Neuronal stem cell (in vitro differentiated cells): ENCODE data around the gene TRIM24.

Source experiments
- DNase-seq: peaks from one replicate; pipeline ENCODE4 v3.0.0-alpha.2; 2013; ENCODE audit warnings: low spot score
- H2AFZ ChIP-seq: one replicate; pipeline ENCODE4 v1.6.1; 2013; ENCODE audit warnings: mild to moderate bottlenecking, low read length, inconsistent platforms
- H2AK5ac ChIP-seq: 2 replicates; pipeline ENCODE4 v1.6.1; 2013; ENCODE audit warnings: low read depth, mild to moderate bottlenecking, inconsistent platforms, low read length, moderate library complexity, mixed read lengths
- H2BK120ac ChIP-seq: 2 replicates; pipeline ENCODE4 v1.6.1; 2013; ENCODE audit warnings: low read depth, mild to moderate bottlenecking, inconsistent platforms, low read length, moderate library complexity, mixed read lengths
- H2BK12ac ChIP-seq: one replicate; pipeline ENCODE4 v1.6.1; 2013; ENCODE audit warnings: low read length, inconsistent platforms
- H2BK15ac ChIP-seq: 2 replicates; pipeline ENCODE4 v1.6.1; 2013; ENCODE audit warnings: mild to moderate bottlenecking, low read length, inconsistent platforms, mixed read lengths
- H2BK5ac ChIP-seq: one replicate; pipeline ENCODE4 v1.6.1; 2013; ENCODE audit warnings: inconsistent platforms, mild to moderate bottlenecking, low read length, moderate library complexity
- H3K14ac ChIP-seq: one replicate; pipeline ENCODE4 v1.6.1; 2013; ENCODE audit warnings: low read length, inconsistent platforms
- H3K18ac ChIP-seq: 2 replicates; pipeline ENCODE4 v1.6.1; 2013; ENCODE audit warnings: low read length, inconsistent platforms
- H3K23ac ChIP-seq: 2 replicates; pipeline ENCODE4 v1.6.1; 2013; ENCODE audit warnings: low read depth, mild to moderate bottlenecking, mixed read lengths, low read length, inconsistent platforms; ENCODE audit not compliant: poor library complexity
- H3K27ac ChIP-seq: replicated peaks from 3 replicates; pipeline ENCODE4 v1.5.1; 2013; ENCODE audit warnings: low read length, inconsistent platforms
- H3K27me3 ChIP-seq, 3 experiments: 2 replicates each; pipeline ENCODE4 v1.6.1; 2013; ENCODE audit warnings: low read length in 3 of 3, mild to moderate bottlenecking in 2 of 3, inconsistent platforms in 1 of 3, low read depth in 1 of 3, mixed read lengths in 1 of 3, moderate library complexity in 1 of 3; ENCODE audit not compliant: control insufficient read depth in 3 of 3, insufficient read depth in 3 of 3
- H3K36me3 ChIP-seq, 2 donors: replicated peaks in 1 of 2; 2 replicates each; pipeline ENCODE4 v1.6.1; 2013; ENCODE audit warnings: low read length in 2 of 2; ENCODE audit not compliant: control insufficient read depth in 2 of 2, insufficient read depth in 2 of 2
- H3K4ac ChIP-seq: 2 replicates; pipeline ENCODE4 v1.6.1; 2013; ENCODE audit warnings: inconsistent platforms, mild to moderate bottlenecking, low read length, moderate library complexity
- H3K4me1 ChIP-seq, 2 donors: 1 replicate in 1 of 2; 2 replicates in 1 of 2; pipeline ENCODE4 v1.6.1; 2013; ENCODE audit warnings: low read length in 2 of 2, low read depth in 1 of 2; ENCODE audit not compliant: control insufficient read depth in 2 of 2, insufficient read depth in 1 of 2
- H3K4me2 ChIP-seq: one replicate; pipeline ENCODE4 v1.6.1; 2013; ENCODE audit warnings: mild to moderate bottlenecking, low read length, inconsistent platforms; ENCODE audit not compliant: insufficient read depth, poor library complexity, severe bottlenecking
- H3K4me3 ChIP-seq, 2 donors: 2 replicates each; pipeline ENCODE4 v1.5.1; 2013; ENCODE audit warnings: low read length in 2 of 2, mild to moderate bottlenecking in 2 of 2, inconsistent platforms in 1 of 2, moderate library complexity in 1 of 2
- H3K79me1 ChIP-seq: one replicate; pipeline ENCODE4 v1.6.1; 2013; ENCODE audit warnings: low read depth, mild to moderate bottlenecking, inconsistent platforms, low read length, moderate library complexity
- H3K9ac ChIP-seq: one replicate; pipeline ENCODE4 v1.6.1; 2013; ENCODE audit warnings: mild to moderate bottlenecking, low read depth, low read length, inconsistent platforms; ENCODE audit not compliant: poor library complexity
- H3K9me3 ChIP-seq, 2 donors: replicated peaks in 1 of 2; 2 replicates each; pipeline versions ENCODE3 to v1.6.1; 2013; ENCODE audit warnings: low read length in 2 of 2, mild to moderate bottlenecking in 2 of 2, inconsistent platforms in 1 of 2, low read depth in 1 of 2, mixed read lengths in 1 of 2, moderate library complexity in 1 of 2; ENCODE audit not compliant: control insufficient read depth in 2 of 2, insufficient read depth in 1 of 2
- H4K8ac ChIP-seq: one replicate; pipeline ENCODE4 v1.6.1; 2013; ENCODE audit warnings: low read depth, mild to moderate bottlenecking, inconsistent platforms, low read length, moderate library complexity
- H4K91ac ChIP-seq: one replicate; pipeline ENCODE4 v1.6.1; 2013; ENCODE audit warnings: low read length, low read depth, mild to moderate bottlenecking, inconsistent platforms; ENCODE audit not compliant: poor library complexity
- WGBS, 2 donors: extraction: QIAGEN DNeasy Blood & Tissue Kit; methylation state at CpG; one replicate each; pipeline ENCODE4 v1.1.7; 2013; ENCODE audit warnings: missing lambda C conversion rate in 2 of 2, mixed read lengths in 1 of 2; ENCODE audit not compliant: insufficient read length in 2 of 2, insufficient replicate concordance in 1 of 2; ENCODE audit errors: extremely low coverage in 2 of 2; 5-methylcytosine and 5-hydroxymethylcytosine counted together

The TRIM24 gene

DNA sequence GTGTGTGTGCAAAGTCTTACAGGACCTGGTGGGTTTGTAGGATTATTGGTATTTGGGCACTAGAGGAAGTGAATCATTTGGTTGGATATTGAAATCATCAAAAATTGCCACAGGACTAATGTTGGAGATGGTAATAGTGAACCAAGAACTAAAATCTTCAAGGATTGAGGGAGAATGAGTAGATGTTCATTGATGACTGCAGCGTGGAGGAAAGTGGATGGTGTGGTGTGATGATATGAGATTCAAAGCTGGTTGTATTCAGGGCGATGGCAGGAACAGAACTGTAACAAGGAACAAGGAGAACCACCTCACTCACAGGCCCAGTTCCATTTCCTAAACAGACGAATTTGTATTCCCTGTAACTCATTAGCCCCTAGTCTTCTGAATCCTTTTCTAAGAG is 90.3 kb downstream of the TRIM24 start:
- Histone ChIP-seq H3K4ac (no peak overlapping the region), H3K9me3 (peaks cover 4 to 40% of the 10 kb centered on the region in 2 donors), H2BK5ac (no peak overlapping the region), H4K91ac (no peak overlapping the region), H2BK12ac (no peak overlapping the region), H2BK15ac (no peak overlapping the region), H3K18ac (no peak overlapping the region), H3K4me2 (no peak overlapping the region), H2AK5ac (no peak overlapping the region), H2BK120ac (no peak overlapping the region), H3K79me1 (no peaks in the 10 kb centered on the region), H3K14ac (no peak overlapping the region), H3K27me3 (no peaks in the 10 kb centered on the region), H4K8ac (no peak overlapping the region), H3K9ac (no peak overlapping the region), H3K4me1 (peaks cover 0 to 3% of the 10 kb centered on the region in 2 donors), H3K4me3 (no peak overlapping the region), H3K23ac (no peak overlapping the region), H2AFZ (no peak overlapping the region), H3K27ac (no peak overlapping the region), H3K36me3 (peaks cover 25 to 100% of the 10 kb centered on the region in 2 donors)
- no CpG with 5 or more reads among the region's 3 CpGs for WGBS, 2 donors
- DNase-seq: no peak

- Histone ChIP-seq H2BK15ac (no peak overlapping the region), H3K9ac (no peak overlapping the region), H3K4me3 (no peak overlapping the region), H4K8ac (no peak overlapping the region), H2BK12ac (no peak overlapping the region), H2AK5ac (no peak overlapping the region), H3K4me1 (peaks cover 0 to 3% of the 10 kb centered on the region in 2 donors), H4K91ac (no peak overlapping the region), H3K4ac (no peak overlapping the region), H2BK5ac (no peak overlapping the region), H3K9me3 (peaks cover 7 to 43% of the 10 kb centered on the region in 2 donors), H3K18ac (no peak overlapping the region), H3K23ac (no peak overlapping the region), H3K79me1 (no peaks in the 10 kb centered on the region), H3K36me3 (peaks cover 28 to 99% of the 10 kb centered on the region in 2 donors), H3K14ac (no peak overlapping the region), H2BK120ac (no peak overlapping the region), H3K27ac (no peak overlapping the region), H3K27me3 (no peaks in the 10 kb centered on the region), H2AFZ (no peak overlapping the region), H3K4me2 (no peak overlapping the region)
- no CpG with 5 or more reads among the region's 3 CpGs for WGBS, 2 donors
- DNase-seq: no peak
Observed at GRCh38 chr7:138551102-138551501, 91.0 kb downstream of the TRIM24 start.

DNA sequence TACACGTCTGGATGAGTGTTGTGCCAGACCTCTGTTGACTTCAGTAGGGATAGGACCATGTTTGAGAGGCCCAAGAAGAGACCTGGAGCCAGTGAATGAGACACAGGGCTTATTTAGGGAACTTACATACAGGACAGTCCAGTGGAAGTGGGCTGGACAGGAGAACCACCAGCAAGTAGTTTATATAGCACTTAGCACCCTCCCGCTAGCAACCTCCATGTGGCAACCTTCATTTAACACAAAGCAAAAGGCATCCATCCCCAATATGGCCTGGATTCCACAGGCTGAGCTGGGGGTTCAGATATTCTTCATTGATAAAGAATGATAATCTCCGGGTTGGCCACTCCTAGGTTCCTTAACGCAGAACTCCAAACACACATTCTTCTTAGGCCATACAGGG is 93.7 kb downstream of the TRIM24 start:
- peaks cover 51 to 99% of the 10 kb centered on the region in 2 donors for H3K36me3 ChIP-seq
- WGBS, 2 donors: no CpG with 5 or more reads among the region's 4 CpGs
- H3K4me2 ChIP-seq: no peak overlapping the region

DNA sequence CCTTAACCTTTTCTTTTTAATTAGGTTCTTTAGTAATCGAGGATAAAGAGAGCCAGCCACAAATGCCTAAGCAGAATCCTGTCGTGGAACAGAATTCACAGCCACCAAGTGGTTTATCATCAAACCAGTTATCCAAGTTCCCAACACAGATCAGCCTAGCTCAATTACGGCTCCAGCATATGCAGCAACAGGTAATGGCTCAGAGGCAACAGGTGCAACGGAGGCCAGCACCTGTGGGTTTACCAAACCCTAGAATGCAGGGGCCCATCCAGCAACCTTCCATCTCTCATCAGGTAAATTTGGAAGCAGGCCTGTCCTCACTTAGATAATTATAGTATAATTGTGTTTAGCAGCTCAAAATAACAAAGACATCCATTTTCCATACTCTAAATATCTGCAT is 94.6 kb downstream of the TRIM24 start:
- Histone ChIP-seq H2AFZ (no peak overlapping the region), H3K4me3 (no peak overlapping the region), H3K27ac (no peak overlapping the region), H3K14ac (no peak overlapping the region), H3K18ac (no peak overlapping the region), H3K36me3 (peaks cover 58 to 99% of the 10 kb centered on the region in 2 donors), H3K79me1 (no peaks in the 10 kb centered on the region), H2AK5ac (no peak overlapping the region), H2BK5ac (no peak overlapping the region), H2BK15ac (no peak overlapping the region), H3K27me3 (no peaks in the 10 kb centered on the region), H2BK120ac (no peak overlapping the region), H3K4ac (no peak overlapping the region), H3K9ac (no peak overlapping the region), H4K91ac (no peak overlapping the region), H3K4me2 (no peak overlapping the region), H2BK12ac (no peak overlapping the region), H4K8ac (no peak overlapping the region), H3K4me1 (no peaks in the 10 kb centered on the region), H3K9me3 (peaks cover 22 to 71% of the 10 kb centered on the region in 2 donors), H3K23ac (no peak overlapping the region)
- WGBS, 2 donors: no CpG with 5 or more reads among the region's 4 CpGs
- no peak for DNase-seq

More for the DNA sequence above, 93.7 kb downstream of the TRIM24 start:
- no peak overlapping the region for H2BK15ac ChIP-seq
- no peaks in the 10 kb centered on the region for H3K79me1 ChIP-seq
- peaks cover 22 to 63% of the 10 kb centered on the region in 2 donors for H3K9me3 ChIP-seq
- H3K14ac ChIP-seq: no peak overlapping the region
- H3K4me1 ChIP-seq: peaks cover 0 to 3% of the 10 kb centered on the region in 2 donors
- H2AFZ ChIP-seq: no peak overlapping the region
- no peak overlapping the region for H3K18ac ChIP-seq
- no peaks in the 10 kb centered on the region for H3K27me3 ChIP-seq
- no peak overlapping the region for H3K27ac ChIP-seq
- no peak overlapping the region for H3K9ac ChIP-seq
- H3K23ac ChIP-seq: no peak overlapping the region
- H3K4ac ChIP-seq: no peak overlapping the region
- DNase-seq: no peak
- H4K8ac ChIP-seq: no peak overlapping the region
- no peak overlapping the region for H2AK5ac ChIP-seq
- H2BK12ac ChIP-seq: no peak overlapping the region
- H2BK5ac ChIP-seq: no peak overlapping the region
- H3K4me3 ChIP-seq: no peak overlapping the region
- no peak overlapping the region for H2BK120ac ChIP-seq
- no peak overlapping the region for H4K91ac ChIP-seq
